ENCODE data around the gene ATAT1. TPM values are rescaled to one million over a fixed set of nuclear protein-coding genes. Genes with fewer than 3 reads are reported as not detected.

ATAT1 gene
- total and polyA plus RNA-seq, 2 of the 4 experiments (the other 2 are of a cell fraction) = 5.6 to 15.5 TPM

DNA sequence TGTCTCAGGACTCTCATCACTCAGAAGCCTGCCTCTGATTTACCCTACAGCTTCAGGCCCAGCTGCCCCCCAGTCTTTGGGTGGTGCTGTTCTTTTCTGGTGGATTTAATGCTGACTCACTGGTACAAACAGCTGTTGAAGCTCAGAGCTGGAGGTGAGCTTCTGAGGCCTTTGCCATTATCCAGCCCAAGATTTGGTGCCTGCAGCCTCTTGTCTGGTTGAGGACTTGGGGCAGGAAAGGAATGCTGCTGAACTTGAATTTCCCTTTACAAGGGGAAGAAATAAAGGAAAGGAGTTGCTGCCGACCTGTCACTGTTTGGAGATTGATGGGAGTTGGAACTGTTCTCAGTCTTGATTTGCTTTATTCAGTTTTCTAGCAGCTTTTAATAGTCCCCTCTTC lies 35.7 kb upstream of the ATAT1 start:
- Histone ChIP-seq H3K14ac (replicated peaks; ENCODE audit: low read depth, low read length) (no peak overlapping the region), H4K8ac (ENCODE audit: low read depth in 2 of 2, low read length in 2 of 2) (peak overlapping the region in 1 of 2 experiments; percentile 20; a peak in 2 of 4 replicates), H3K27ac (ENCODE audit: insufficient read depth, low read length) (peak overlapping the region; percentile 85; the same call in 1 of the 2 replicates), H2BK15ac (ENCODE audit: low read depth, low read length) (no peak overlapping the region), H4K5ac (ENCODE audit: low read depth, low read length) (no peak overlapping the region; the same call in 1 of the 2 replicates), H3K4ac (ENCODE audit: low read depth, low read length) (peak overlapping the region; percentile 41), H4K20me1 (ENCODE audit: insufficient read depth, low read length) (peaks cover 5% of the 10 kb centered on the region; the same call in 1 of the 2 replicates), H3K4me2 (ENCODE audit: low read depth, low read length) (no peak overlapping the region), H3K18ac (ENCODE audit: low read depth, low read length) (peak overlapping the region; percentile 24; the same call in 1 of the 2 replicates), H3K4me3 (ENCODE audit: insufficient read depth, low read depth, low read length) (no peak overlapping the region), H2AK9ac (replicated peaks; ENCODE audit: low read depth, low read length, poor library complexity) (no peak overlapping the region), H3K9ac (ENCODE audit: low read depth, low read length) (no peak overlapping the region), H3K79me1 (ENCODE audit: low read depth in 1 of 2, low read length in 2 of 2) (peaks cover 16 to 18% of the 10 kb centered on the region in 2 experiments), H2AFZ (replicated peaks; ENCODE audit: low read length, poor library complexity) (no peak overlapping the region), H3K36me3 (ENCODE audit: control insufficient read depth, insufficient read depth, low read length) (peaks cover 54% of the 10 kb centered on the region), H2AK5ac (ENCODE audit: low read depth, low read length) (no peak overlapping the region), H3K27me3 (ENCODE audit: control insufficient read depth, insufficient read depth, low read length) (no peaks in the 10 kb centered on the region), H3K9me1 (ENCODE audit: insufficient read depth, low read length) (no peaks in the 10 kb centered on the region; the same call in 1 of the 2 replicates), H3K56ac (ENCODE audit: extremely low read depth, insufficient read depth, low read length) (no peak overlapping the region), H2BK120ac (ENCODE audit: low read depth, low read length) (no peak overlapping the region), H4K91ac (ENCODE audit: insufficient read depth, low read depth, low read length) (no peak overlapping the region), H2BK5ac (ENCODE audit: low read depth, low read length, poor library complexity, severe bottlenecking) (peak overlapping the region; percentile 16), H3K23ac (ENCODE audit: low read depth, low read length) (no peak overlapping the region), H3K4me1 (ENCODE audit: control insufficient read depth, insufficient read depth, low read length) (peaks cover 7% of the 10 kb centered on the region), H3K9me3 (ENCODE audit: control insufficient read depth, insufficient read depth, low read length) (no peaks in the 10 kb centered on the region), H2BK20ac (ENCODE audit: low read depth, low read length) (no peak overlapping the region)
- WGBS, 2 experiments (ENCODE audit: extremely low coverage in 2 of 2, insufficient read length in 1 of 2) = no CpG with 5 or more reads among the region's 1 CpG
- POLR2A ChIA-PET (ENCODE audit: unreplicated experiment) = no interaction called here
- intact Hi-C loops (cut with micrococcal nuclease) = no loop called here
- CTCF ChIA-PET = interaction anchor here (0.6 to 1.4 kb wide), 3 partner anchors 22 to 49 kb away, joined by 3 read pairs; no protein-coding TSS in a partner anchor
- no TSS peak for BruUV-seq (replicated peaks)
- in situ Hi-C loops (cut with MboI; ENCODE audit: low sequenced_read_pairs) = no loop called here
- TF ChIP-seq RFX5 (IDR thresholded peaks at IDR 0.05; ENCODE audit: low read depth, low read length) = no peak
- no peak for TF ChIP-seq POLR2A (IDR thresholded peaks at IDR 0.05; ENCODE audit: low read depth, low read length)
- TF ChIP-seq RAD21 (IDR thresholded peaks at IDR 0.05; ENCODE audit: low read length) = no peak
- no peak; the same call in 1 of the 2 replicates for TF ChIP-seq MAFK (IDR thresholded peaks at IDR 0.05; ENCODE audit: low read depth, low read length)
- TF ChIP-seq MAZ (IDR thresholded peaks at IDR 0.05; ENCODE audit: borderline replicate concordance, low read depth, low read length) = no peak
- TF ChIP-seq NFE2L2 (IDR thresholded peaks at IDR 0.05; ENCODE audit: low read depth, low read length) = peak; percentile 87
- TF ChIP-seq RCOR1 (IDR thresholded peaks at IDR 0.05; ENCODE audit: insufficient replicate concordance, low read length) = no peak
- TF ChIP-seq, protein P1, sequence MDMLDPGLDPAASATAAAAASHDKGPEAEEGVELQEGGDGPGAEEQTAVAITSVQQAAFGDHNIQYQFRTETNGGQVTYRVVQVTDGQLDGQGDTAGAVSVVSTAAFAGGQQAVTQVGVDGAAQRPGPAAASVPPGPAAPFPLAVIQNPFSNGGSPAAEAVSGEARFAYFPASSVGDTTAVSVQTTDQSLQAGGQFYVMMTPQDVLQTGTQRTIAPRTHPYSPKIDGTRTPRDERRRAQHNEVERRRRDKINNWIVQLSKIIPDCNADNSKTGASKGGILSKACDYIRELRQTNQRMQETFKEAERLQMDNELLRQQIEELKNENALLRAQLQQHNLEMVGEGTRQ (IDR thresholded peaks at IDR 0.05; ENCODE audit: low read depth, low read length) = no peak
- peak; percentile 91 for ATAC-seq (ENCODE audit: low read depth)
- dilution Hi-C loops (cut with HindIII; ENCODE audit: low sequenced_read_pairs, unreplicated experiment) = no loop called here
- peak; percentile 72 for DNase-seq
